H9 (cell line): Measurements from ENCODE around the gene ADGRD1. TPM values are rescaled to one million over a fixed set of nuclear protein-coding genes. Genes with fewer than 3 reads are reported as not detected.

Source experiments
- DNase-seq: peaks from one replicate; pipeline ENCODE4 v3.0.0-alpha.2; 2017
- H2AFZ ChIP-seq: one replicate; pipeline ENCODE4 v1.6.1; 2013; ENCODE audit warnings: mild to moderate bottlenecking, low read length, control low read depth, moderate library complexity
- H2AK5ac ChIP-seq: 2 replicates; pipeline ENCODE4 v1.6.1; 2013; ENCODE audit warnings: low read length, control low read depth, mixed read lengths; ENCODE audit not compliant: insufficient read length
- H2BK120ac ChIP-seq: one replicate; pipeline ENCODE4 v1.6.1; 2013; ENCODE audit warnings: low read depth, mild to moderate bottlenecking, low read length, control low read depth, inconsistent platforms; ENCODE audit not compliant: poor library complexity, severe bottlenecking
- H2BK12ac ChIP-seq: 2 replicates; pipeline ENCODE4 v1.6.1; 2013; ENCODE audit warnings: low read length, control low read depth, mixed read lengths, low read depth; ENCODE audit not compliant: insufficient read length
- H2BK15ac ChIP-seq: 2 replicates; pipeline ENCODE4 v1.6.1; 2013; ENCODE audit warnings: low read depth, low read length, control low read depth
- H2BK20ac ChIP-seq: one replicate; pipeline ENCODE4 v1.6.1; 2013; ENCODE audit warnings: low read depth, mild to moderate bottlenecking, low read length, control low read depth, inconsistent platforms; ENCODE audit not compliant: poor library complexity, severe bottlenecking
- H2BK5ac ChIP-seq: 2 replicates; pipeline ENCODE4 v1.6.1; 2013; ENCODE audit warnings: low read length, control low read depth, mixed read lengths; ENCODE audit not compliant: insufficient read length
- H3K14ac ChIP-seq: 2 replicates; pipeline ENCODE4 v1.6.1; 2013; ENCODE audit warnings: low read length, control low read depth; ENCODE audit not compliant: insufficient read depth
- H3K18ac ChIP-seq: 2 replicates; pipeline ENCODE4 v1.6.1; 2013; ENCODE audit warnings: low read depth, mild to moderate bottlenecking, mixed read lengths, low read length, control low read depth; ENCODE audit not compliant: insufficient read length
- H3K23ac ChIP-seq: 2 replicates; pipeline ENCODE4 v1.6.1; 2013; ENCODE audit warnings: low read length, control low read depth, mixed read lengths, low read depth; ENCODE audit not compliant: insufficient read length
- H3K23me2 ChIP-seq: 2 replicates; pipeline ENCODE4 v1.6.1; 2013; ENCODE audit warnings: low read depth, mild to moderate bottlenecking, mixed read lengths, low read length, control low read depth; ENCODE audit not compliant: insufficient read length, poor library complexity, severe bottlenecking
- H3K27ac ChIP-seq: 2 replicates; pipeline ENCODE4 v1.5.1; 2013; ENCODE audit warnings: low read length, control low read depth, mixed read lengths, low read depth; ENCODE audit not compliant: insufficient read length
- H3K27me3 ChIP-seq: 2 replicates; pipeline ENCODE4 v1.6.1; 2013; ENCODE audit warnings: low read length, control low read depth, inconsistent platforms; ENCODE audit not compliant: insufficient read depth
- H3K4ac ChIP-seq: 2 replicates; pipeline ENCODE4 v1.6.1; 2013; ENCODE audit warnings: low read depth, mild to moderate bottlenecking, control low read depth, inconsistent platforms, low read length, moderate library complexity
- H3K4me1 ChIP-seq: 2 replicates; pipeline ENCODE4 v1.6.1; 2013; ENCODE audit warnings: low read length, control low read depth, inconsistent platforms; ENCODE audit not compliant: insufficient read depth
- H3K4me2 ChIP-seq: 2 replicates; pipeline ENCODE4 v1.6.1; 2013; ENCODE audit warnings: low read length, control low read depth, mixed read lengths; ENCODE audit not compliant: insufficient read length, insufficient read depth
- H3K56ac ChIP-seq: 2 replicates; pipeline ENCODE4 v1.6.1; 2013; ENCODE audit warnings: low read depth, mild to moderate bottlenecking, mixed read lengths, low read length, control low read depth; ENCODE audit not compliant: insufficient read length
- H3K79me1 ChIP-seq: 2 replicates; pipeline ENCODE4 v1.6.1; 2013; ENCODE audit warnings: low read depth, mild to moderate bottlenecking, moderate library complexity, low read length, control low read depth, inconsistent platforms; ENCODE audit not compliant: insufficient read depth, poor library complexity, severe bottlenecking
- H3K79me2 ChIP-seq: 2 replicates; pipeline ENCODE4 v1.6.1; 2013; ENCODE audit warnings: low read length, control low read depth, inconsistent platforms; ENCODE audit not compliant: insufficient read depth
- H3K9ac ChIP-seq: 2 replicates; pipeline ENCODE4 v1.6.1; 2013; ENCODE audit warnings: low read length, control low read depth, mixed read lengths; ENCODE audit not compliant: insufficient read length; ENCODE audit errors: extremely low read depth
- H3K9me3 ChIP-seq: one replicate; pipeline ENCODE4 v1.6.1; 2013; ENCODE audit warnings: low read depth, low read length, inconsistent platforms; ENCODE audit not compliant: control insufficient read depth
- H3T11ph ChIP-seq: one replicate; pipeline ENCODE4 v1.6.1; 2013; ENCODE audit warnings: mild to moderate bottlenecking, low read length, control low read depth, inconsistent platforms
- H4K20me1 ChIP-seq: one replicate; pipeline ENCODE4 v1.6.1; 2013; ENCODE audit not compliant: control insufficient read depth, insufficient read length, insufficient read depth
- H4K5ac ChIP-seq: 2 replicates; pipeline ENCODE4 v1.6.1; 2013; ENCODE audit warnings: low read depth, mild to moderate bottlenecking, mixed read lengths, low read length, control low read depth; ENCODE audit not compliant: insufficient read length
- H4K8ac ChIP-seq: replicated peaks from 2 replicates; pipeline ENCODE4 v1.6.1; 2013; ENCODE audit warnings: low read length, control low read depth, mixed read lengths, low read depth; ENCODE audit not compliant: insufficient read length
- H4K91ac ChIP-seq: 2 replicates; pipeline ENCODE4 v1.6.1; 2013; ENCODE audit warnings: low read depth, mild to moderate bottlenecking, moderate library complexity, mixed read lengths, low read length, control low read depth; ENCODE audit not compliant: insufficient read length
- H3K27ac Mint-ChIP-seq, 3 experiments: 2 replicates in 2 of 3; 3 replicates in 1 of 3; pipeline ENCODE4 v1.8.0; 2020 to 2021; ENCODE audit warnings: mixed read lengths in 3 of 3, mild to moderate bottlenecking in 1 of 3, moderate library complexity in 1 of 3
- H3K27me3 Mint-ChIP-seq: 2 replicates; pipeline ENCODE4 v1.8.0; 2021; ENCODE audit warnings: low read depth, mild to moderate bottlenecking, moderate library complexity, mixed read lengths
- H3K36me3 Mint-ChIP-seq, 3 experiments: 2 replicates in 2 of 3; 3 replicates in 1 of 3; pipeline ENCODE4 v1.8.0; 2020 to 2021; ENCODE audit warnings: low read depth in 3 of 3, mixed read lengths in 3 of 3; ENCODE audit not compliant: insufficient read depth in 1 of 3
- H3K4me1 Mint-ChIP-seq, 2 experiments: 2 replicates each; pipeline ENCODE4 v1.8.0; 2020; ENCODE audit warnings: mixed read lengths in 2 of 2
- H3K4me3 Mint-ChIP-seq, 2 experiments: 2 replicates in 1 of 2; 3 replicates in 1 of 2; pipeline ENCODE4 v1.8.0; 2020 to 2021; ENCODE audit warnings: mild to moderate bottlenecking in 2 of 2, mixed read lengths in 2 of 2, moderate library complexity in 1 of 2
- H3K9me3 Mint-ChIP-seq, 2 experiments: 2 replicates in 1 of 2; 3 replicates in 1 of 2; pipeline ENCODE4 v1.8.0; 2020; ENCODE audit warnings: mild to moderate bottlenecking in 2 of 2, mixed read lengths in 2 of 2, moderate library complexity in 1 of 2
- CTCF ChIP-seq: fragments of 200-600 bp; sonication (generic); conservative IDR thresholded peaks from 3 replicates; pipeline ENCODE4 v1.8.0; 2021; ENCODE audit warnings: antibody characterized with exemption, mild to moderate bottlenecking
- WGBS: extraction: QIAGEN DNeasy Blood & Tissue Kit; methylation state at CpG from one replicate; pipeline ENCODE4 v1.1.7; 2013; ENCODE audit warnings: missing lambda C conversion rate, low lambda C conversion rate, mixed read lengths; ENCODE audit not compliant: insufficient read length; ENCODE audit errors: extremely low coverage; 5-methylcytosine and 5-hydroxymethylcytosine counted together
- total RNA-seq: library from RNA; stranded (reverse); gene quantifications from 2 replicates; pipeline ENCODE4 v1.2.1, GENCODE V29; 2021

The ADGRD1 gene
- total RNA-seq, 1 experiment from 2014 or later: 0.52 TPM

DNA sequence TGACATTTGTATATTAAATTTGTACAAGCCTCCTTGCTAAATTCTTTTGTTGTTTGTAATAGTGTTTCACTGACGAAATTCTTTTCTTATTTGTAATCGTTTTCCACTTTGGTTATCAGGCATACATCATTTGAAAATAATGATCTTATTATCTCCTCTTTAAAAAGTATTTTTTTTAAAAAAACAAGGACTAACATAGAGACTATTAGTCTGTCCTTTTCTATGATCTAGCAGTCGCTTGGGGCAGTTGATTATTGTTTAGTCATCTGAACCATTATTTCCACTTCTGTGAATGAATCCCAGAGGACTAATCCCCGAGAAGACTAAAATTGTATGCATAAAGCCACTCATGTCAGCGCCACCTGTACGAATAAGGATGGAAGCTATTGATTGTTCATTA is 11.5 kb downstream of the ADGRD1 start:
- no peaks in the 10 kb centered on the region for H3K4me1 ChIP-seq
- no peak overlapping the region for H3K27ac Mint-ChIP-seq

More for the DNA sequence above, 11.5 kb downstream of the ADGRD1 start:
- H3K27me3 ChIP-seq: no peaks in the 10 kb centered on the region
- Mint-ChIP-seq H3K36me3 (no peaks in the 10 kb centered on the region), H3K9me3 (no peaks in the 10 kb centered on the region), H3K4me3 (no peak overlapping the region), H3K4me1 (no peaks in the 10 kb centered on the region), H3K27me3 (no peaks in the 10 kb centered on the region; the same call in 1 of the 2 replicates)
- no peak overlapping the region for H3K9ac ChIP-seq
- no peak for DNase-seq
- no peak overlapping the region for H3K18ac ChIP-seq
- no CpG with 5 or more reads among the region's 6 CpGs for WGBS
- no peak overlapping the region for H2BK12ac ChIP-seq
- no peak overlapping the region for H3K27ac ChIP-seq
- H2BK20ac ChIP-seq: no peak overlapping the region
- no peak for TF ChIP-seq CTCF
- H3K79me1 ChIP-seq: no peaks in the 10 kb centered on the region
- no peak overlapping the region for H3K4ac ChIP-seq
- no peak overlapping the region for H3K23ac ChIP-seq
- H3K4me2 ChIP-seq: no peak overlapping the region
- H4K20me1 ChIP-seq: no peaks in the 10 kb centered on the region
- H2BK120ac ChIP-seq: no peak overlapping the region
- H2AFZ ChIP-seq: no peak overlapping the region
- no peak overlapping the region for H3T11ph ChIP-seq
- no peaks in the 10 kb centered on the region for H3K79me2 ChIP-seq
- no peak overlapping the region for H2AK5ac ChIP-seq
- H3K23me2 ChIP-seq: no peaks in the 10 kb centered on the region
- no peaks in the 10 kb centered on the region for H3K9me3 ChIP-seq
- H3K56ac ChIP-seq: no peak overlapping the region
- no peak overlapping the region for H2BK5ac ChIP-seq
- H4K8ac ChIP-seq: no peak overlapping the region
- H4K91ac ChIP-seq: no peak overlapping the region
- H2BK15ac ChIP-seq: no peak overlapping the region
- no peak overlapping the region for H3K14ac ChIP-seq
- no peak overlapping the region for H4K5ac ChIP-seq
